ENCODE results near the gene SCYL1. TPM values are rescaled to one million over a fixed set of nuclear protein-coding genes. Genes with fewer than 3 reads are reported as not detected.

SCYL1 gene
- total and polyA plus RNA-seq, 3 donors from 2014 or later: 127 to 160 (median 131) TPM

- peak overlapping the region; percentile 92 to 96 for H3K27ac ChIP-seq
- intact Hi-C loops (cut with DNase I; ENCODE audit: low total_unique reads): loop anchor here (5.0 kb wide), 1 partner anchor 76 kb away; the partner anchor contains the start of gene NEAT1
- 1% methylated on average over 6 of the region's 6 CpGs for WGBS, 2 donors
- TF ChIP-seq CTCF (IDR thresholded peaks at IDR 0.05) (no peak), POLR2A (IDR thresholded peaks at IDR 0.05) (no peak)
- H3K9me3 ChIP-seq: no peaks in the 10 kb centered on the region
- H3K27me3 ChIP-seq: no peaks in the 10 kb centered on the region
- H3K36me3 ChIP-seq (ENCODE audit: low read depth, missing control alignments): no peaks in the 10 kb centered on the region
- H3K4me1 ChIP-seq: peaks cover 33% of the 10 kb centered on the region
- no peak for DNase-seq
- peak overlapping the region; percentile 90 to 94 for H3K4me3 ChIP-seq
Measured at GRCh38 chr11:65498727-65498976, 26.2 kb upstream of the SCYL1 start.

DNA sequence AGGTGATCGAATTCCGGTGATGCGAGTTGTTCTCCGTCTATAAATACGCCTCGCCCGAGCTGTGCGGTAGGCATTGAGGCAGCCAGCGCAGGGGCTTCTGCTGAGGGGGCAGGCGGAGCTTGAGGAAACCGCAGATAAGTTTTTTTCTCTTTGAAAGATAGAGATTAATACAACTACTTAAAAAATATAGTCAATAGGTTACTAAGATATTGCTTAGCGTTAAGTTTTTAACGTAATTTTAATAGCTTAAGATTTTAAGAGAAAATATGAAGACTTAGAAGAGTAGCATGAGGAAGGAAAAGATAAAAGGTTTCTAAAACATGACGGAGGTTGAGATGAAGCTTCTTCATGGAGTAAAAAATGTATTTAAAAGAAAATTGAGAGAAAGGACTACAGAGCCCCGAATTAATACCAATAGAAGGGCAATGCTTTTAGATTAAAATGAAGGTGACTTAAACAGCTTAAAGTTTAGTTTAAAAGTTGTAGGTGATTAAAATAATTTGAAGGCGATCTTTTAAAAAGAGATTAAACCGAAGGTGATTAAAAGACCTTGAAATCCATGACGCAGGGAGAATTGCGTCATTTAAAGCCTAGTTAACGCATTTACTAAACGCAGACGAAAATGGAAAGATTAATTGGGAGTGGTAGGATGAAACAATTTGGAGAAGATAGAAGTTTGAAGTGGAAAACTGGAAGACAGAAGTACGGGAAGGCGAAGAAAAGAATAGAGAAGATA is 25.7 kb upstream of the SCYL1 start, which contains the start of gene MALAT1:
MALAT1 (plus strand) TSS at position 69 of the 736 bp plus-strand sequence.
- Histone ChIP-seq H3K4me3 (peak within 1 kb of the TSS; percentile 90 to 94), H3K4me1 (peaks cover 28% of the 10 kb centered on the region), H3K9me3 (no peaks in the 10 kb centered on the region), H3K27ac (peak within 1 kb of the TSS; percentile 92 to 96), H3K27me3 (no peaks in the 10 kb centered on the region), H3K36me3 (ENCODE audit: low read depth, missing control alignments) (no peaks in the 10 kb centered on the region)
- peak; percentile 96 for DNase-seq
- TF ChIP-seq CTCF (IDR thresholded peaks at IDR 0.05) (no peak), POLR2A (IDR thresholded peaks at IDR 0.05) (peak; percentile 100)
- intact Hi-C loops (cut with DNase I; ENCODE audit: low total_unique reads): loop anchor here (5.0 kb wide), 1 partner anchor 77 kb away; the partner anchor contains the start of gene NEAT1
- WGBS, 2 donors: 0 to 1% methylated on average over 24 of the region's 24 CpGs

DNA sequence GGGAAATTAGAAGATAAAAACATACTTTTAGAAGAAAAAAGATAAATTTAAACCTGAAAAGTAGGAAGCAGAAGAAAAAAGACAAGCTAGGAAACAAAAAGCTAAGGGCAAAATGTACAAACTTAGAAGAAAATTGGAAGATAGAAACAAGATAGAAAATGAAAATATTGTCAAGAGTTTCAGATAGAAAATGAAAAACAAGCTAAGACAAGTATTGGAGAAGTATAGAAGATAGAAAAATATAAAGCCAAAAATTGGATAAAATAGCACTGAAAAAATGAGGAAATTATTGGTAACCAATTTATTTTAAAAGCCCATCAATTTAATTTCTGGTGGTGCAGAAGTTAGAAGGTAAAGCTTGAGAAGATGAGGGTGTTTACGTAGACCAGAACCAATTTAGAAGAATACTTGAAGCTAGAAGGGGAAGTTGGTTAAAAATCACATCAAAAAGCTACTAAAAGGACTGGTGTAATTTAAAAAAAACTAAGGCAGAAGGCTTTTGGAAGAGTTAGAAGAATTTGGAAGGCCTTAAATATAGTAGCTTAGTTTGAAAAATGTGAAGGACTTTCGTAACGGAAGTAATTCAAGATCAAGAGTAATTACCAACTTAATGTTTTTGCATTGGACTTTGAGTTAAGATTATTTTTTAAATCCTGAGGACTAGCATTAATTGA is 25.0 kb upstream of the SCYL1 start:
- Histone ChIP-seq H3K36me3 (ENCODE audit: low read depth, missing control alignments) (no peaks in the 10 kb centered on the region), H3K4me3 (peak overlapping the region; percentile 90 to 94), H3K27ac (peak overlapping the region; percentile 92 to 96), H3K27me3 (no peaks in the 10 kb centered on the region), H3K4me1 (peaks cover 26% of the 10 kb centered on the region), H3K9me3 (no peaks in the 10 kb centered on the region)
- WGBS, 2 donors: 0% methylated on average over 3 of the region's 3 CpGs
- intact Hi-C loops (cut with DNase I; ENCODE audit: low total_unique reads): loop anchor here (5.0 kb wide), 1 partner anchor 78 kb away; the partner anchor contains the start of gene NEAT1
- TF ChIP-seq CTCF (IDR thresholded peaks at IDR 0.05) (no peak), POLR2A (IDR thresholded peaks at IDR 0.05) (no peak)
- no peak for DNase-seq

- intact Hi-C loops (cut with DNase I; ENCODE audit: low total_unique reads): no loop called here
- TF ChIP-seq POLR2A (IDR thresholded peaks at IDR 0.05): no peak
- no peak for TF ChIP-seq CTCF (IDR thresholded peaks at IDR 0.05)
- no peaks in the 10 kb centered on the region for H3K9me3 ChIP-seq
- peak overlapping the region; percentile 92 to 96 for H3K27ac ChIP-seq
- peak overlapping the region; percentile 90 to 94 for H3K4me3 ChIP-seq
- no peaks in the 10 kb centered on the region for H3K27me3 ChIP-seq
- no peak for DNase-seq
- no peaks in the 10 kb centered on the region for H3K36me3 ChIP-seq (ENCODE audit: low read depth, missing control alignments)
- 1% methylated on average over 20 of the region's 20 CpGs for WGBS, 2 donors
- H3K4me1 ChIP-seq: peaks cover 27% of the 10 kb centered on the region
Measured at GRCh38 chr11:65500387-65501185, 24.3 kb upstream of the SCYL1 start.
